Measurements from ENCODE around the gene HDAC9. TPM values are rescaled to one million over a fixed set of nuclear protein-coding genes. Genes with fewer than 3 reads are reported as not detected.

HDAC9 gene
- total and polyA plus RNA-seq, 4 donors: 2.2 to 41.0 (median 4.1) TPM

- no peak for TF ChIP-seq CTCF (IDR thresholded peaks at IDR 0.05; ENCODE audit: control extremely low read depth, extremely low read depth)
- Histone ChIP-seq H3K36me3 (ENCODE audit: control insufficient read depth in 4 of 4, insufficient read depth in 4 of 4, low read length in 4 of 4) (peaks cover 0 to 5% (median 0%) of the 10 kb centered on the region in 4 donors), H3K9ac (ENCODE audit: insufficient read depth in 1 of 2, low read length in 2 of 2) (no peak overlapping the region), H3K4me3 (no peak overlapping the region), H3K27ac (ENCODE audit: low read depth in 1 of 2, low read length in 1 of 2) (peak overlapping the region in 1 of 2 donors; percentile 33), H3K9me3 (ENCODE audit: control insufficient read depth in 4 of 4, insufficient read depth in 3 of 4, low read length in 3 of 4) (no peaks in the 10 kb centered on the region), H3K27me3 (ENCODE audit: control insufficient read depth in 3 of 3, insufficient read depth in 3 of 3, low read length in 2 of 3) (no peaks in the 10 kb centered on the region), H3K4me1 (ENCODE audit: control insufficient read depth in 5 of 5, insufficient read depth in 5 of 5, low read length in 5 of 5) (peaks cover 3 to 12% (median 10%) of the 10 kb centered on the region in 5 donors)
- DNase-seq (no peak), ATAC-seq (ENCODE audit: insufficient read depth, low FRiP score) (no peak)
- 91 to 94% methylated on average over 6 of the region's 6 CpGs for WGBS, 2 donors
Measured at GRCh38 chr7:18541871-18542212, 46.3 kb downstream of the HDAC9 start.

DNA sequence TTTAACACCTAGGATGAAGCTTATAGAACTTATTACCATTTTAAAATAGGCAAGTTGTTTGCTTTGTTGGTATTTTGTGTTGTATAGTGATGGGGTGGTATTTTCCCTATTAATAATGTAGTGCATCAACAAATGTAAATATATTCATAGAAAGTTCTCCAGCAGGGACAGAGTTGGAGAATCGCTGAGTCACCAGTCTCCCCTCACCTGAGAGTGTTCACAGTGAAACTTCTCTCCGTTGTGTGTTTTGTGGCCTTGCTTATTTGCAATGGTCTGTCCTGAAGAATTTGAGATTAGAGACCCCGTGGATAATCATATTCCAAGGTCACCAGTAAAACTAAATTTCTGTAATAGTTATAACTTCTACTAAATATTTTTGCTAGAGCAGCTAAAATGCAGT lies 51.0 kb downstream of the HDAC9 start:
- H3K9me3 ChIP-seq (ENCODE audit: control insufficient read depth in 4 of 4, insufficient read depth in 3 of 4, low read length in 3 of 4): no peaks in the 10 kb centered on the region
- 87 to 89% methylated on average over 3 of the region's 3 CpGs for WGBS, 2 donors

GRCh38 chr7:18547509-18548187 lies 52.1 kb downstream of the HDAC9 start:
- H3K27me3 ChIP-seq (ENCODE audit: control insufficient read depth in 3 of 3, insufficient read depth in 3 of 3, low read length in 2 of 3): no peaks in the 10 kb centered on the region
- 84 to 88% methylated on average over 4 of the region's 4 CpGs for WGBS, 2 donors
- peaks cover 0 to 5% (median 0%) of the 10 kb centered on the region in 4 donors for H3K36me3 ChIP-seq (ENCODE audit: control insufficient read depth in 4 of 4, insufficient read depth in 4 of 4, low read length in 4 of 4)
- H3K4me3 ChIP-seq: no peak overlapping the region
- DNase-seq (no peak), ATAC-seq (ENCODE audit: insufficient read depth, low FRiP score) (no peak)
- H3K9ac ChIP-seq (ENCODE audit: insufficient read depth in 1 of 2, low read length in 2 of 2): no peak overlapping the region
- peaks cover 0 to 2% (median 0%) of the 10 kb centered on the region in 5 donors for H3K4me1 ChIP-seq (ENCODE audit: control insufficient read depth in 5 of 5, insufficient read depth in 5 of 5, low read length in 5 of 5)
- H3K27ac ChIP-seq (ENCODE audit: low read depth in 1 of 2, low read length in 1 of 2): no peak overlapping the region
- no peak for TF ChIP-seq CTCF (IDR thresholded peaks at IDR 0.05; ENCODE audit: control extremely low read depth, extremely low read depth)
- no peaks in the 10 kb centered on the region for H3K9me3 ChIP-seq (ENCODE audit: control insufficient read depth in 4 of 4, insufficient read depth in 3 of 4, low read length in 3 of 4)

More for the DNA sequence above, 51.0 kb downstream of the HDAC9 start:
- Histone ChIP-seq H3K9ac (ENCODE audit: insufficient read depth in 1 of 2, low read length in 2 of 2) (no peak overlapping the region), H3K4me3 (no peak overlapping the region), H3K27ac (ENCODE audit: low read depth in 1 of 2, low read length in 1 of 2) (no peak overlapping the region), H3K27me3 (ENCODE audit: control insufficient read depth in 3 of 3, insufficient read depth in 3 of 3, low read length in 2 of 3) (no peaks in the 10 kb centered on the region), H3K4me1 (ENCODE audit: control insufficient read depth in 5 of 5, insufficient read depth in 5 of 5, low read length in 5 of 5) (peaks cover 0 to 4% (median 0%) of the 10 kb centered on the region in 5 donors), H3K36me3 (ENCODE audit: control insufficient read depth in 4 of 4, insufficient read depth in 4 of 4, low read length in 4 of 4) (peaks cover 0 to 5% (median 0%) of the 10 kb centered on the region in 4 donors)
- no peak for TF ChIP-seq CTCF (IDR thresholded peaks at IDR 0.05; ENCODE audit: control extremely low read depth, extremely low read depth)
- ATAC-seq (ENCODE audit: insufficient read depth, low FRiP score) (no peak), DNase-seq (no peak)
